GM12874 (cell line): ENCODE results near the gene RNGTT.

ENCODE experiments used
- CTCF ChIP-seq: IDR thresholded peaks from 2 replicates; pipeline ENCODE4 v1.5.1; 2011; ENCODE audit warnings: low read depth, mild to moderate bottlenecking, control low read depth, low read length, moderate library complexity; ENCODE audit not compliant: insufficient read depth

RNGTT gene

GRCh38 chr6:88933521-88933920, 29.9 kb downstream of the RNGTT start:
- no peak for TF ChIP-seq CTCF

DNA sequence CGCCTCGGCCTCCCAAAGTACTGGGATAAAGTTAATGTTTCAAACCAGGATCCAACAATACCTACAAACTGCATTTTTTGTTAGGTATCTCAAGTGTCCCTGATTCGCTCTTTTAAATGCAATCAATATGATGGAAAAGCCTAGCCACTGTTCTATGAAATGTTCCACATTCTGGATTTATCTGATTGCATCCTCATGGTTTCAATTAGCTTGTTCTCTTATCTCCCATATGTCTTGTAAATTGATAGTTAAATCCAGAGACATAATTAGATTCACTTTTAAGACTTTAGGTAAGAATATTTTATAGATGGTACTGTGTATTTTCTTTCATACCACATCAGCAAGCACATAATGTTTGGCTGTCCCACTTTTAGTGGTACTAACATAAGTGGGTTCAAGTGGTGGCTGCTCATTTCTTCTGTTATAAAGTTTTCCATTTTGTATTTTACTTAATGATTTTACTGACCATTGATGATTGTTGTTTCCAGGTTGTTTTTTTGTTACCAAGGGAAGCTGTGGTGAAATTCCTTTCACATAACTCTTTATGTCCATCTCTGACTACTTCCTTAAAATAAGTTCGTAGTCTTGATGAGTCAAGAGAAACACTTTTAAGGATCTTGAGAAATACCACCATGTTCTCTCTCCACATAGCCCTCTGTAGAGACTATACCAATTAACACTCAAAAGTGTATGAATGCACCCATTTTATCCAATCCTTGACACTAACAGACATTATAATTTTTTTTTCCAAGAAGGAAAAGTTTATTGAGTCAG, 40.5 kb downstream of the RNGTT start:
- no peak for TF ChIP-seq CTCF

- no peak for TF ChIP-seq CTCF
Observed at GRCh38 chr6:88921734-88922133, 41.7 kb downstream of the RNGTT start.

DNA sequence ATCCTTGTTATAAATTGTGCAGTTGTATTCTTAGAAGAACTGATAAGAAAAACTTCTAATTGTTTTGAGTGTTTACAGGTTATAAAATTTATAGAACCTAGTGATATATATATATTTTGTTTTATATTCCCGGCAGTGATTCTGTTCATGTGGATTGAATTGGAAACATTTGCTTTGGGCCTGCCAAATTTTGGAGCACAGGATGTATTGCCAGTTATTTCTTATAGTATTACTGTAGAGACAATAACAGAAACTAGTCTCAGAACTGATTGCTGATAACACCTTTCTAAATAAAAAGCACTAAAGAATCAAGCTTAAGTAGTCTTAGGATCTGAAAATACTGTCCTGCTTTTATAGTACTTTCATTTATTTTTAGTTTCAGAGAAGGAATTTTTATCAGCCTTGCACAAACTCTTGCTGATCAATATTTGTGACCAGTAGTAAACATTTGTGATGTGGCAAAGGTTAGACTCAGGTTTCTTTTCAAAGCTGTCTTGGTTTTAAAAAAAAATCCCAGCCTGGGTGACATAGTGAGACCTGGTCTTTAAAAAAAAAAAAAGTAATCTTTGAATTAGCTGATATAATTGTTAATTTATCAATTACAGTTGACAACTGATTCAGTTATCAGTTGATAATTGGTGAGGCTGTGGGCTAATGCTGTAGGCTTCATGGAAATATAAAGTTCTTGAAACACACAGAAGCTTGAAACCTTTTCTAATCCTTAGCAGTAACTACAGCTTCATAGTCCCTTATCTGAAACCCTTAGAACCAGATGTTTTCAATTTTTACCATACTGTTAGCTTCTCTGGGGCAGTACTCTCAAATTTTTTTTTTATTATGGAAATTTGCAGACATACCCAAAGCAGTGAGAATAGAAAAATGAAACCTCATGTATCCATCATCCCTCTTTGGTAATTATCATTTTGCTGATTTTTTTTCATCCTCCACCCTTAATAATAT, 42.4 kb downstream of the RNGTT start:
- TF ChIP-seq CTCF: no peak

- TF ChIP-seq CTCF: no peak
Observed at GRCh38 chr6:88920088-88920487, 43.3 kb downstream of the RNGTT start.

- TF ChIP-seq CTCF: no peak
Observed at GRCh38 chr6:88919032-88919431, 44.4 kb downstream of the RNGTT start.

- no peak for TF ChIP-seq CTCF
Observed at GRCh38 chr6:88916615-88917208, 46.7 kb downstream of the RNGTT start.
